Measurements from ENCODE around the gene EMC9.
A peak's percentile ranks its signal among the peaks of the same experiment; 100 is the strongest.

Gene EMC9

DNA sequence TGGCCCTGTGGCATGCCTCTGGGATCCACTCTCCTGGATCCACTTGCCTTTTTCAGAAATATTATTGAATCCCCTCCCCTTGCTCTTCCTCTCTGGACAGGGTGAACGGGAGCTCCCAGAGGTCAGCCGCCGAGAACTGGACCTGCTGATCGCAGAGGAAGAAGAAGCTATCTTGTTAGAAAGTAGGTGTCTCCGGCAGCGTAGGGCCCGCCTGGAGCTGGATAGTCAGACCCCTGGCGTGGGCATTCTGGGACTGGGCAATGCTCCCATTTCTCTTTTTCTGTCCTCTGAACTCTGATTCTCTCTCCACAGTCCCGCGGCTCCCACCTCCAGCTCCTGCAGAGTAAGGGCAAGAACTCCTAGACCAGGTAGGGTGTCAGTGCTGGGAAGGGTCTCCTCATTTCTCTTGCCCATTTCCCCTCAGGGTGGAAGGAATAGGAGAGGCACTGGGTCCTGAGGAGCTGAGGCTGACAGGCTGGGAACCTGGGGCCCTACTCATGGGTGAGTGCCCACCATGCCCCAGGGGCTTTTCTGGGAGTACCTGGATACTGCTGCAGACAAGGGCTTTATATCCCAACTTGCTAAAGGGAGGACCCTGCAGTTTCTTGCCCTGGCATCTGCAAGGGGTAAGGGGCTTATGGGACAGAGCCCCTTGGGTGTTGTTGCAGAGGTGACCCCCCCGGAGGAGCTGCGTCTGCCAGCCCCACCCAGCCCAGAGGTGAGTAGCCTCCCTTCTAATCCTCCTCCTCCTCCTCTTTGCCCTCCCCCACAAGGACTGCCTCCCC, 35.8 kb upstream of the EMC9 start:
- no peak overlapping the region for H3K4me3 ChIP-seq (ENCODE audit: low read depth, low read length)
- no peak for DNase-seq (ENCODE audit: low read depth)
- TF ChIP-seq, protein P1, sequence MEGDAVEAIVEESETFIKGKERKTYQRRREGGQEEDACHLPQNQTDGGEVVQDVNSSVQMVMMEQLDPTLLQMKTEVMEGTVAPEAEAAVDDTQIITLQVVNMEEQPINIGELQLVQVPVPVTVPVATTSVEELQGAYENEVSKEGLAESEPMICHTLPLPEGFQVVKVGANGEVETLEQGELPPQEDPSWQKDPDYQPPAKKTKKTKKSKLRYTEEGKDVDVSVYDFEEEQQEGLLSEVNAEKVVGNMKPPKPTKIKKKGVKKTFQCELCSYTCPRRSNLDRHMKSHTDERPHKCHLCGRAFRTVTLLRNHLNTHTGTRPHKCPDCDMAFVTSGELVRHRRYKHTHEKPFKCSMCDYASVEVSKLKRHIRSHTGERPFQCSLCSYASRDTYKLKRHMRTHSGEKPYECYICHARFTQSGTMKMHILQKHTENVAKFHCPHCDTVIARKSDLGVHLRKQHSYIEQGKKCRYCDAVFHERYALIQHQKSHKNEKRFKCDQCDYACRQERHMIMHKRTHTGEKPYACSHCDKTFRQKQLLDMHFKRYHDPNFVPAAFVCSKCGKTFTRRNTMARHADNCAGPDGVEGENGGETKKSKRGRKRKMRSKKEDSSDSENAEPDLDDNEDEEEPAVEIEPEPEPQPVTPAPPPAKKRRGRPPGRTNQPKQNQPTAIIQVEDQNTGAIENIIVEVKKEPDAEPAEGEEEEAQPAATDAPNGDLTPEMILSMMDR (IDR thresholded peaks at IDR 0.05; ENCODE audit: low read depth, low read length, missing control alignments), result no peak
- in situ Hi-C loops (cut with HindIII; ENCODE audit: low sequenced_read_pairs), result no loop called here

- TF ChIP-seq, protein P1 (IDR thresholded peaks at IDR 0.05; ENCODE audit: low read depth, low read length, missing control alignments), result no peak
- in situ Hi-C loops (cut with HindIII; ENCODE audit: low sequenced_read_pairs), result no loop called here
- no peak for DNase-seq (ENCODE audit: low read depth)
- no peak overlapping the region for H3K4me3 ChIP-seq (ENCODE audit: low read depth, low read length)
These were observed 35.2 kb upstream of the EMC9 start for GRCh38 chr14:24176599-24176998.

- TF ChIP-seq, protein P1 (IDR thresholded peaks at IDR 0.05; ENCODE audit: low read depth, low read length, missing control alignments), result no peak
- in situ Hi-C loops (cut with HindIII; ENCODE audit: low sequenced_read_pairs), result no loop called here
- H3K4me3 ChIP-seq (ENCODE audit: low read depth, low read length), result peak overlapping the region; percentile 51
- DNase-seq (ENCODE audit: low read depth), result no peak
These were observed 31.5 kb upstream of the EMC9 start for GRCh38 chr14:24172871-24173281.

GRCh38 chr14:24172261-24172860, 31.0 kb upstream of the EMC9 start:
- TF ChIP-seq, protein P1 (IDR thresholded peaks at IDR 0.05; ENCODE audit: low read depth, low read length, missing control alignments), result no peak
- in situ Hi-C loops (cut with HindIII; ENCODE audit: low sequenced_read_pairs), result no loop called here
- DNase-seq (ENCODE audit: low read depth), result no peak
- peak overlapping the region; percentile 51 for H3K4me3 ChIP-seq (ENCODE audit: low read depth, low read length)

DNA sequence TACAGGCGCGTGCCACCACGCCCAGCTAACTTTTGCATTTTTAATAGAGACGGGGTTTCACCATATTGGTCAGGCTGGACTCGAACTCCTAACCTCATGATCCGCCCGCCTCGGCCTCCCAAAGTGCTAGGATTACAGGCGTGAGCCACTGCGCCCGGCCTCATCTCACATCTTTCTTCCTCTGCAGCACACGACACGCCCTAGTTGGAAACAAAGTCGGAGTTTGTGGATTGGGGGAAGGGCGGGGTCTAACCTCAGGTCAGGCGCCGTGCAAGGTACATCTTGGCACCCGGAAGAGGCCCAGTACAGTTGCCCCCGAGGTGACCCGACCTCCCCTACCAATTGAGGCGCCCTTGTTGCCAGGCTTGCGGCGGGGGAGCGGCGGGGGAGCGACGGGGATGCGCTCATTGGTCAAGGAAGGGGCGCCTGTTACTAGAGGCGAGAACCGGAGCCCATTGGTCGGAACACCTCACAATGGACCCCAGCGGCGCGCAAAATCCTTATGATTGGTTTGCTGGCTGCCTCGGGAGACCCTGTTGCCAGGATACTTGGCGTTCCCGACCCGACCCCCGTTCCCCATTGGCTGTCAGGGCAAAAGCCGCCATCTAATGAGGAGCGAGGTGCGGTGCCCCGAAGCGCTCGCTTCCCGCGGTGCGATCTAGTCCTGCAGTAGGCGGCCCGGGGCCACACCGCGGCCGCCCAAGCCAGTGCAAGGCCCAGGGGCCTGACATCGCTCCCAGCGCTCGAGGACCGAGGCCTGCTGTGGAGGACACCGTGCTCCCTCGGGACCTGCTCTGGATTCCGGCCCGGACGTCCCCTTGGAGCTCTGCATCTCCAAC, 30.2 kb upstream of the EMC9 start, which contains the start of gene REC8:
TSS of gene REC8 (plus strand) at position 659 of the 839 bp plus-strand sequence. CDS start 473 bp downstream, outside the sequence.
- peak within 1 kb of the TSS; percentile 51 for H3K4me3 ChIP-seq (ENCODE audit: low read depth, low read length)
- TF ChIP-seq, protein P1 (IDR thresholded peaks at IDR 0.05; ENCODE audit: low read depth, low read length, missing control alignments), result no peak
- peak; percentile 89 for DNase-seq (ENCODE audit: low read depth)
- in situ Hi-C loops (cut with HindIII; ENCODE audit: low sequenced_read_pairs), result no loop called here

GRCh38 chr14:24167469-24168114, 26.2 kb upstream of the EMC9 start:
- no peak for DNase-seq (ENCODE audit: low read depth)
- H3K4me3 ChIP-seq (ENCODE audit: low read depth, low read length), result no peak overlapping the region
- in situ Hi-C loops (cut with HindIII; ENCODE audit: low sequenced_read_pairs), result no loop called here
- TF ChIP-seq, protein P1 (IDR thresholded peaks at IDR 0.05; ENCODE audit: low read depth, low read length, missing control alignments), result no peak

Measured in astrocyte of the cerebellum (primary cell).